ENCODE results near the gene SLMAP. TPM values are rescaled to one million over a fixed set of nuclear protein-coding genes. Genes with fewer than 3 reads are reported as not detected.

Gene SLMAP
- total RNA-seq, 1 experiment from 2014 or later: 79.5 TPM

DNA sequence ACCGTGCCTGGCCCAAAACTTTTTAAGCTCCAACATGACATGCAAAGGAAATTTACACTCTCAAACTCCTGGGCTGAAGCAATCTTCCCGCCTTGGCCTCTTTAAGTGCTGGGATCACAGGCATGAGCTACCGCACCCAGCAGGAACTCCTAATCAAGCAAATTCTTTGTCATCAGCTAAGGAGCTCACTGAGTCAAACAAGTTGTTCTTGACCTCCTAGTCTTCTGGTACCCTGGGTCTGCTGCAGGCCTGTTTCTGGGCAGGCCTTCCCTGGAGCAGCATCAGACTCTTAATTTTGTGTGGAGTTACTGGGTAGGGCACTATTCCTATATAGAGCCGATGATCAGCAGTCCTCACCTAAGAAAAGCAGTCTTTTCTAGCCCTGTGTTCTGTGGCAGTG is 183.7 kb downstream of the SLMAP start (continued):
- TF ChIP-seq, protein P1, sequence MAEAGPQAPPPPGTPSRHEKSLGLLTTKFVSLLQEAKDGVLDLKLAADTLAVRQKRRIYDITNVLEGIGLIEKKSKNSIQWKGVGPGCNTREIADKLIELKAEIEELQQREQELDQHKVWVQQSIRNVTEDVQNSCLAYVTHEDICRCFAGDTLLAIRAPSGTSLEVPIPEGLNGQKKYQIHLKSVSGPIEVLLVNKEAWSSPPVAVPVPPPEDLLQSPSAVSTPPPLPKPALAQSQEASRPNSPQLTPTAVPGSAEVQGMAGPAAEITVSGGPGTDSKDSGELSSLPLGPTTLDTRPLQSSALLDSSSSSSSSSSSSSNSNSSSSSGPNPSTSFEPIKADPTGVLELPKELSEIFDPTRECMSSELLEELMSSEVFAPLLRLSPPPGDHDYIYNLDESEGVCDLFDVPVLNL (CRISPR knock-in tag; IDR thresholded peaks at IDR 0.05; ENCODE audit: borderline replicate concordance, low read depth): no peak
- TF ChIP-seq TCF7 (CRISPR knock-in tag; IDR thresholded peaks at IDR 0.05; ENCODE audit: low read depth) (no peak), SMAD3 (CRISPR knock-in tag; IDR thresholded peaks at IDR 0.05; ENCODE audit: borderline replicate concordance) (no peak), ZBTB21 (CRISPR knock-in tag; IDR thresholded peaks at IDR 0.05; ENCODE audit: borderline replicate concordance) (no peak)

DNA sequence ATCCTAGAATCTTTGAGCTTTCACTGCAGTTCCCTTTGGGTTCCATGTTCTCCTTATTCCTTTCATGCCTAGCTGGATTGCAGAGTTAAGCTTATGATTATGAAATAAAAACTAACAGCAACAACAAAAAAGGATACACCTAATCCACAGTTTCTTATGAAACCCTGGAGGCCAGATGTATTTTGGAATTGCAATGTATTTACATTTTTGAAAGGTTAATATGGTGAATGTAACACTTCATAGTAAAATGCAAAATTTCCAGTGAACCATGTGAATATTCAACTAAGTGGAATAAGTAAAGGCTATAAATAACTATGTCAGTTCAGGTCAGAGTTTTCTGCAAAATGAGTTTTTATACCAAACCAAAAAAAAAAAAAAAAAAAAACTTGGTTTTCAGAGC is 186.3 kb downstream of the SLMAP start:
- Mint-ChIP-seq H3K27me3 (ENCODE audit: low read depth) (no peaks in the 10 kb centered on the region; the same call in 1 of the 2 replicates), H3K27ac (no peak overlapping the region), H3K9me3 (peaks cover 10% of the 10 kb centered on the region), H3K36me3 (peaks cover 18% of the 10 kb centered on the region), H3K4me1 (peaks cover 11% of the 10 kb centered on the region), H3K4me3 (no peak overlapping the region)
- DNase-seq (ENCODE audit: low spot score) (no peak), ATAC-seq (no peak)
- no peak for TF ChIP-seq JAZF1 (CRISPR knock-in tag; IDR thresholded peaks at IDR 0.05)
- TF ChIP-seq, protein P2, sequence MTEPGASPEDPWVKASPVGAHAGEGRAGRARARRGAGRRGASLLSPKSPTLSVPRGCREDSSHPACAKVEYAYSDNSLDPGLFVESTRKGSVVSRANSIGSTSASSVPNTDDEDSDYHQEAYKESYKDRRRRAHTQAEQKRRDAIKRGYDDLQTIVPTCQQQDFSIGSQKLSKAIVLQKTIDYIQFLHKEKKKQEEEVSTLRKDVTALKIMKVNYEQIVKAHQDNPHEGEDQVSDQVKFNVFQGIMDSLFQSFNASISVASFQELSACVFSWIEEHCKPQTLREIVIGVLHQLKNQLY (CRISPR knock-in tag; IDR thresholded peaks at IDR 0.05): no peak
- TF ChIP-seq CBFB (CRISPR knock-in tag; IDR thresholded peaks at IDR 0.05; ENCODE audit: low read depth): no peak
- no peak for TF ChIP-seq NFYB (CRISPR knock-in tag; conservative IDR thresholded peaks at IDR 0.05; ENCODE audit: low read depth)
- TF ChIP-seq, protein P3, sequence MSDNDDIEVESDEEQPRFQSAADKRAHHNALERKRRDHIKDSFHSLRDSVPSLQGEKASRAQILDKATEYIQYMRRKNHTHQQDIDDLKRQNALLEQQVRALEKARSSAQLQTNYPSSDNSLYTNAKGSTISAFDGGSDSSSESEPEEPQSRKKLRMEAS (CRISPR knock-in tag; IDR thresholded peaks at IDR 0.05): no peak
- TF ChIP-seq, protein P4, sequence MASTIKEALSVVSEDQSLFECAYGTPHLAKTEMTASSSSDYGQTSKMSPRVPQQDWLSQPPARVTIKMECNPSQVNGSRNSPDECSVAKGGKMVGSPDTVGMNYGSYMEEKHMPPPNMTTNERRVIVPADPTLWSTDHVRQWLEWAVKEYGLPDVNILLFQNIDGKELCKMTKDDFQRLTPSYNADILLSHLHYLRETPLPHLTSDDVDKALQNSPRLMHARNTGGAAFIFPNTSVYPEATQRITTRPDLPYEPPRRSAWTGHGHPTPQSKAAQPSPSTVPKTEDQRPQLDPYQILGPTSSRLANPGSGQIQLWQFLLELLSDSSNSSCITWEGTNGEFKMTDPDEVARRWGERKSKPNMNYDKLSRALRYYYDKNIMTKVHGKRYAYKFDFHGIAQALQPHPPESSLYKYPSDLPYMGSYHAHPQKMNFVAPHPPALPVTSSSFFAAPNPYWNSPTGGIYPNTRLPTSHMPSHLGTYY (CRISPR knock-in tag; IDR thresholded peaks at IDR 0.05): no peak
- TF ChIP-seq GABPB1 (CRISPR knock-in tag; IDR thresholded peaks at IDR 0.05): no peak
- TF ChIP-seq, protein P5, sequence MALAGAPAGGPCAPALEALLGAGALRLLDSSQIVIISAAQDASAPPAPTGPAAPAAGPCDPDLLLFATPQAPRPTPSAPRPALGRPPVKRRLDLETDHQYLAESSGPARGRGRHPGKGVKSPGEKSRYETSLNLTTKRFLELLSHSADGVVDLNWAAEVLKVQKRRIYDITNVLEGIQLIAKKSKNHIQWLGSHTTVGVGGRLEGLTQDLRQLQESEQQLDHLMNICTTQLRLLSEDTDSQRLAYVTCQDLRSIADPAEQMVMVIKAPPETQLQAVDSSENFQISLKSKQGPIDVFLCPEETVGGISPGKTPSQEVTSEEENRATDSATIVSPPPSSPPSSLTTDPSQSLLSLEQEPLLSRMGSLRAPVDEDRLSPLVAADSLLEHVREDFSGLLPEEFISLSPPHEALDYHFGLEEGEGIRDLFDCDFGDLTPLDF (CRISPR knock-in tag; IDR thresholded peaks at IDR 0.05): no peak
- no peak for TF ChIP-seq NR3C1 (CRISPR knock-in tag; conservative IDR thresholded peaks at IDR 0.05; ENCODE audit: low read depth)
- TF ChIP-seq, protein P6, sequence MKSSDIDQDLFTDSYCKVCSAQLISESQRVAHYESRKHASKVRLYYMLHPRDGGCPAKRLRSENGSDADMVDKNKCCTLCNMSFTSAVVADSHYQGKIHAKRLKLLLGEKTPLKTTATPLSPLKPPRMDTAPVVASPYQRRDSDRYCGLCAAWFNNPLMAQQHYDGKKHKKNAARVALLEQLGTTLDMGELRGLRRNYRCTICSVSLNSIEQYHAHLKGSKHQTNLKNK (CRISPR knock-in tag; IDR thresholded peaks at IDR 0.05): no peak
- TF ChIP-seq, protein P7, sequence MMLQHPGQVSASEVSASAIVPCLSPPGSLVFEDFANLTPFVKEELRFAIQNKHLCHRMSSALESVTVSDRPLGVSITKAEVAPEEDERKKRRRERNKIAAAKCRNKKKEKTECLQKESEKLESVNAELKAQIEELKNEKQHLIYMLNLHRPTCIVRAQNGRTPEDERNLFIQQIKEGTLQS (CRISPR knock-in tag; conservative IDR thresholded peaks at IDR 0.05): no peak
- no peak for TF ChIP-seq RORB (CRISPR knock-in tag; IDR thresholded peaks at IDR 0.05)
- POLR2A ChIA-PET: no interaction called here
- CTCF ChIA-PET: interaction anchor here (1.2 kb wide), 1 partner anchor 398 kb away, joined by 3 read pairs; the partner anchor contains the start of gene DNAH12

DNA sequence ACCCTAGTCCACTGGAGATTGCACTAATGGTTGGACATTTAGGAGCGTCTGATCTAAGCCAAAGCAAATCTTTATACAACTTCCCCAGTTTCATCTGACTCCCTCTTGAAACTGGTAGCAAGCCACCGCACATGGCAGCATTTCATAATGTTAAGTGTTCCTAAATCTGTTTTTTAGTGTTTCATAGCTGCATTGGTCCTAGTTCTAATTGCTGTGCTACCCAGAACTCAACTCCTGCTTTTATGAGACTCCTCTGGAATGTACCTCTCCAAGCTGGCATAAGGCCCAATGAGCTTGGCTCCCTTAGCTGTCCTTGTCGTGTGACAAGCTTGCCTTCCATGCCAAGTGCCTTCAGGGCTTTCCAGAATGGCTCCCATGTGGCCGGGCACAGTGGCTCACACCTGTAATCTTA is 186.8 kb downstream of the SLMAP start:
- CTCF ChIA-PET: interaction anchor here (1.2 kb wide), 1 partner anchor 399 kb away, joined by 3 read pairs; the partner anchor contains the start of gene DNAH12
- Mint-ChIP-seq H3K4me3 (no peak overlapping the region), H3K36me3 (peaks cover 18% of the 10 kb centered on the region), H3K27ac (no peak overlapping the region), H3K4me1 (peaks cover 15% of the 10 kb centered on the region), H3K9me3 (peaks cover 10% of the 10 kb centered on the region), H3K27me3 (ENCODE audit: low read depth) (no peaks in the 10 kb centered on the region; the same call in 1 of the 2 replicates)
- TF ChIP-seq, protein P8, sequence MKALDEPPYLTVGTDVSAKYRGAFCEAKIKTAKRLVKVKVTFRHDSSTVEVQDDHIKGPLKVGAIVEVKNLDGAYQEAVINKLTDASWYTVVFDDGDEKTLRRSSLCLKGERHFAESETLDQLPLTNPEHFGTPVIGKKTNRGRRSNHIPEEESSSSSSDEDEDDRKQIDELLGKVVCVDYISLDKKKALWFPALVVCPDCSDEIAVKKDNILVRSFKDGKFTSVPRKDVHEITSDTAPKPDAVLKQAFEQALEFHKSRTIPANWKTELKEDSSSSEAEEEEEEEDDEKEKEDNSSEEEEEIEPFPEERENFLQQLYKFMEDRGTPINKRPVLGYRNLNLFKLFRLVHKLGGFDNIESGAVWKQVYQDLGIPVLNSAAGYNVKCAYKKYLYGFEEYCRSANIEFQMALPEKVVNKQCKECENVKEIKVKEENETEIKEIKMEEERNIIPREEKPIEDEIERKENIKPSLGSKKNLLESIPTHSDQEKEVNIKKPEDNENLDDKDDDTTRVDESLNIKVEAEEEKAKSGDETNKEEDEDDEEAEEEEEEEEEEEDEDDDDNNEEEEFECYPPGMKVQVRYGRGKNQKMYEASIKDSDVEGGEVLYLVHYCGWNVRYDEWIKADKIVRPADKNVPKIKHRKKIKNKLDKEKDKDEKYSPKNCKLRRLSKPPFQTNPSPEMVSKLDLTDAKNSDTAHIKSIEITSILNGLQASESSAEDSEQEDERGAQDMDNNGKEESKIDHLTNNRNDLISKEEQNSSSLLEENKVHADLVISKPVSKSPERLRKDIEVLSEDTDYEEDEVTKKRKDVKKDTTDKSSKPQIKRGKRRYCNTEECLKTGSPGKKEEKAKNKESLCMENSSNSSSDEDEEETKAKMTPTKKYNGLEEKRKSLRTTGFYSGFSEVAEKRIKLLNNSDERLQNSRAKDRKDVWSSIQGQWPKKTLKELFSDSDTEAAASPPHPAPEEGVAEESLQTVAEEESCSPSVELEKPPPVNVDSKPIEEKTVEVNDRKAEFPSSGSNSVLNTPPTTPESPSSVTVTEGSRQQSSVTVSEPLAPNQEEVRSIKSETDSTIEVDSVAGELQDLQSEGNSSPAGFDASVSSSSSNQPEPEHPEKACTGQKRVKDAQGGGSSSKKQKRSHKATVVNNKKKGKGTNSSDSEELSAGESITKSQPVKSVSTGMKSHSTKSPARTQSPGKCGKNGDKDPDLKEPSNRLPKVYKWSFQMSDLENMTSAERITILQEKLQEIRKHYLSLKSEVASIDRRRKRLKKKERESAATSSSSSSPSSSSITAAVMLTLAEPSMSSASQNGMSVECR (CRISPR knock-in tag; IDR thresholded peaks at IDR 0.05; ENCODE audit: borderline replicate concordance): no peak
- no peak for TF ChIP-seq JAZF1 (CRISPR knock-in tag; IDR thresholded peaks at IDR 0.05)
- TF ChIP-seq, protein P3 (CRISPR knock-in tag; IDR thresholded peaks at IDR 0.05): no peak
- TF ChIP-seq, protein P9, sequence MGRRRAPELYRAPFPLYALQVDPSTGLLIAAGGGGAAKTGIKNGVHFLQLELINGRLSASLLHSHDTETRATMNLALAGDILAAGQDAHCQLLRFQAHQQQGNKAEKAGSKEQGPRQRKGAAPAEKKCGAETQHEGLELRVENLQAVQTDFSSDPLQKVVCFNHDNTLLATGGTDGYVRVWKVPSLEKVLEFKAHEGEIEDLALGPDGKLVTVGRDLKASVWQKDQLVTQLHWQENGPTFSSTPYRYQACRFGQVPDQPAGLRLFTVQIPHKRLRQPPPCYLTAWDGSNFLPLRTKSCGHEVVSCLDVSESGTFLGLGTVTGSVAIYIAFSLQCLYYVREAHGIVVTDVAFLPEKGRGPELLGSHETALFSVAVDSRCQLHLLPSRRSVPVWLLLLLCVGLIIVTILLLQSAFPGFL (CRISPR knock-in tag; IDR thresholded peaks at IDR 0.05; ENCODE audit: borderline replicate concordance): no peak
- TF ChIP-seq, protein P10, sequence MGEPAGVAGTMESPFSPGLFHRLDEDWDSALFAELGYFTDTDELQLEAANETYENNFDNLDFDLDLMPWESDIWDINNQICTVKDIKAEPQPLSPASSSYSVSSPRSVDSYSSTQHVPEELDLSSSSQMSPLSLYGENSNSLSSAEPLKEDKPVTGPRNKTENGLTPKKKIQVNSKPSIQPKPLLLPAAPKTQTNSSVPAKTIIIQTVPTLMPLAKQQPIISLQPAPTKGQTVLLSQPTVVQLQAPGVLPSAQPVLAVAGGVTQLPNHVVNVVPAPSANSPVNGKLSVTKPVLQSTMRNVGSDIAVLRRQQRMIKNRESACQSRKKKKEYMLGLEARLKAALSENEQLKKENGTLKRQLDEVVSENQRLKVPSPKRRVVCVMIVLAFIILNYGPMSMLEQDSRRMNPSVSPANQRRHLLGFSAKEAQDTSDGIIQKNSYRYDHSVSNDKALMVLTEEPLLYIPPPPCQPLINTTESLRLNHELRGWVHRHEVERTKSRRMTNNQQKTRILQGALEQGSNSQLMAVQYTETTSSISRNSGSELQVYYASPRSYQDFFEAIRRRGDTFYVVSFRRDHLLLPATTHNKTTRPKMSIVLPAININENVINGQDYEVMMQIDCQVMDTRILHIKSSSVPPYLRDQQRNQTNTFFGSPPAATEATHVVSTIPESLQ (CRISPR knock-in tag; IDR thresholded peaks at IDR 0.05): no peak
- DNase-seq (ENCODE audit: low spot score): no peak
- POLR2A ChIA-PET: no interaction called here
- no peak for ATAC-seq

Measured in WTC11 (cell line).